ENCODE measurements around the gene TAF1D.

TAF1D gene

DNA sequence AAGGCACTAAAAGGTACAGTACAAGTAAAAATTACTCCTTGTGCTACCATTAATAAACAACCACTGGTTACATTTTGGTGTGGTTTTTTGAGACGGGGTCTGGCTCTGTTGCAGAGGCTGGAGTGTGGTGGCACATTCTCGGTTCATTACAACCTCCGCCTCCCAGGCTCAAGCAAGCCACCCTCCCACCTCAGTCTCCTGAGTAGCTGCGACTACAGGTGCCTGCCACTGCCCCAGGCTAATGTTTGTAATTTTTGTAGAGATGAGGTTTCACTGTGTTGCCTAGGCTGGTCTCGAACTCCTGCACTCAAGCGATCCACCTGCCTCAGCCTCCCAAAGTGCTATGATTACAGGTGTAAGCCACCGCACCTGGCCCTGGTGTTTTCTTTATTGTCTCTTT is 20.8 kb downstream of the TAF1D start:
- no peak for DNase-seq (ENCODE audit: low read depth)

DNA sequence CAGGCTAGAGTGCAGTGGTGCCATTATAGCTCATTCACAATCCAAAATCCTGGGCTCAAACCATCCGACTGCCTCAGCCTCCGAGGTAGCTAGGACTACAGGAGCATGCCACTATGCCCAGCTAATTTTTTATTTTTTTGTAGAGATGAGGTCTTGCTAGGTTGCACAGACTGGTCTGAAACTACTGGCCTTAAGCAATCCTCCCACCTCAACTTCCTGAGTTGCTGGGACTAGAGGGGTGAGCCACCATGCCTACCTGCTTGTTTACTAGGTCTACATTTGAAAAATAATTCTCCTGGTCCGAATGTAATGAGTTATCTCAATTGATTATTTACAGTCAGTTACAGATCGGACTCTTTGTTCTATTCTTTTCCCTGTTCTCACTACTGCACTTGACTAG is 22.0 kb downstream of the TAF1D start:
- DNase-seq (ENCODE audit: low read depth): no peak

DNA sequence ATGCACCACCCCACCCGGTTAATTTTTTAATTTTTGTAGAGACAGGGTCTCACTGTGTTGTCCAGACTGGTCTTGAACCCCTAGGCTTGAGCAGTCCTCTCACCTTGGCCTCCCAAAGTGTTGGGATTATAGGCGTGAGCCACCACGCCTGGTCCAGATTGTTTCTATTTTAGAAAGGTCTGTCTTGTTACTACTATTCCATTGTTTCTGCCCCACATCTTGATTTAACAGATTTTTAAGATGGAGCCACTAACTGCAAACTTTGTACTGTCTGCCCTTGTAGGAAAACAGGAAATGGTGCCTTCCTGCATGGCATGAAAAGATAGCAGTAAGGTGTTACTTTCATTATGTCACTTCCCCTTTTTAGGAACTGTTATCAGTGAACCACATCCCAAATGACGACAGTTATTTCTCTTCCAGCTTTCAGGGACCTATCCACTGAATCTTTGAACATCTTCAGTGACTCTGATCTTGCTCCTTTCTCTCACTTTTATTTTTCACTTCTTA is 23.2 kb downstream of the TAF1D start:
- DNase-seq (ENCODE audit: low read depth): no peak

DNA sequence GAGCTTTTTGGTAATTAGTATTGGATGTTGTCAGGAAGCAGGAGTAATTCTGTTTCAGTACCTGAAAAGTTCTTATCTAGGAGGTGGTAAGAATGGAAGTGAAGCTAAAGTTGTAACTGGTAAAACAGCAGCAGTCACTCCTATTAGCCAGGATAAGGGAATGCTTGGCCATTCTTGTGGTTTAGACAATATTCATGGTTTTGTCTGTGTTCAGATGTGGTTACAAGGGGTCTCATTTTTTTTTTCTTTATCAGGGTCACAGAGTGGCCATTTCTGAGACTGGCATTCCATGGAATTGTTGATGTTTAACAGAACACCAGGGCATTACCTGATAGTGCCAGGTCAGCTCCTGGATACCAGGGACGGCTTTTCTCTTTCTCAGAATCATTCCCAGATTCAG is 23.8 kb downstream of the TAF1D start:
- DNase-seq (ENCODE audit: low read depth): no peak

DNA sequence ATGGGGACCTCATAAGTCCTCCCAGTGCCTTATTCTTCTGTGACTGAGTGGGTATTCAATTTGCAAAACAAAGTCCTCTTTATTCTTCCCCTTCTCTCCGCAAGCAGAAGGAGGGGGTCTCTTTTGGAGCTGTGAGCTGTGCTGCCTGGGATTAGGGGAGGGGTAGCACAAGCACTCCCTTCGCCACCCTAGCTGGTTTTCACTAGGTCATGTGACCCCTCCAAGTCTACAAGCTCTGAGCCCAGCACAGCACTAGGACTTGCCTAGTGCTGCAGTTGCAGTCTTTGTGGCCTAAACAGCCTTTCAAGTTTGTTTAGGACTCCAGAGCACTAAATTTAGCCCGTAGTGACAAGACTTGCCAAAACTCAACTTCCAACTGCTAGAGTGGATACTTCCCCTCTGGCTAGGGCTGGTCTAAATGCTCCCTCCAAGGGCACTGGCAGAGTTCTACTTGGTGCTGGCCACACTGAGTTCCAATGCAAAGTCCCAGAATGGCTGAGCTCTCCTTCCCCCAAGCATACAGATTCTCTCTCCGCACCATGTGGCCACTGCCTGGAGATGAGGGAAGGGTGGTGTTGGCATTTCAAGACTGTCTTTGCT is 25.4 kb downstream of the TAF1D start:
- DNase-seq (ENCODE audit: low read depth): no peak

DNA sequence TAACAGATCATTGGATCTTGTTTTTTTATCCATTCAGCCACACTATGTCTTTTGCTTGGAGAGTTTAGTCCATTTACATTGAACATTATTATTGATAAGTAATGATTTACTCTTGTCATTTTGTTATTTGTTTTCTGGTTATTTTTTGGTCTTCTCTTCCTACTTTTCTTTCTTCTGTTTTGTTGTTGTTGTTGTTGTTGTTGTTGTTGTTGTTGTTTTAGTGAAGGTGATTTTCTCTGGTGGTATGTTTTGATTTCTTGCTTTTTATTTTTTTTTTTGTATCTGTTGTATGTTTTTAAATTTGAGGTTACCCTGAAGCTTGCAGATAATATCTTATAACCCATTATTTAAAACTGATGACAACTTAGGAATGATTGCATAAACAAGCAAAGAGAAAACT is 28.6 kb downstream of the TAF1D start:
- DNase-seq (ENCODE audit: low read depth): no peak

DNA sequence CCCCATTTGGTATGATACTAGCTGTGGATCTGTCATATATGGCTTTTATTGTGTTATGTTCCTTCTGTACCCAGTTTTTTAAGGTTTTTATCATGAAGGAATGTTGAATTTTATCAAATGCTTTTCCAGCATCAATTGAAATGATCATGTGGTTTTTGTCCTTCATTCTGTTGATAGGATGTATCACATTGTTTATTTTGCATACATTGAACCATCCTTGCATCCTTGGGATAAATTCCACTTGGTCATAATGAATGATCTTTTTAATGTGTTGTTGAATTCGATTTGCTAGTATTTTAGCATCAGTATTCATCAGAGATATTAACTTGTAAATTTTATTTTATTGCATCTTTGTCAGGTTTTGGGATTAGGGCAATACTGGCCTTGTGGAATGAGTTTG is 31.1 kb downstream of the TAF1D start:
- DNase-seq (ENCODE audit: low read depth): no peak

DNA sequence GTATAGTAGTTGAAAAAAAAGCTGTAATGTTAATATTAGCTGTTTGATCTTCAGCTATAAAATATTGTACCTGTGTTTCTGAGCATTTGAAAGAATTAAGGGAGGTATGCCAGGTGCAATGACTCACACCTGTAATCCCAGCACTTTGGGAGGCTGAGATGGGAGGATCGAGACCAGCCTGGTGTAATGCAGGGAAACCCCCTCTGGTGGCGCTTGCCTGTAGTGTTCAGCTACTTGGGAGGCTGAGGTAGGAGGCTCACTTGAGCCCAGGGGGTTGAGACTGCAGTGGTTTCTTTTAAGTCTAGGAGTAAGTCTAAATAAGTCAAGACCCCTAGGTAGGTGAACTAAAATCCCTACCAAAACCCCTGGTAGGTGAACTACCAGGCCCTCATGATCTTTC is 37.1 kb downstream of the TAF1D start:
- no peak for DNase-seq (ENCODE audit: low read depth)

DNA sequence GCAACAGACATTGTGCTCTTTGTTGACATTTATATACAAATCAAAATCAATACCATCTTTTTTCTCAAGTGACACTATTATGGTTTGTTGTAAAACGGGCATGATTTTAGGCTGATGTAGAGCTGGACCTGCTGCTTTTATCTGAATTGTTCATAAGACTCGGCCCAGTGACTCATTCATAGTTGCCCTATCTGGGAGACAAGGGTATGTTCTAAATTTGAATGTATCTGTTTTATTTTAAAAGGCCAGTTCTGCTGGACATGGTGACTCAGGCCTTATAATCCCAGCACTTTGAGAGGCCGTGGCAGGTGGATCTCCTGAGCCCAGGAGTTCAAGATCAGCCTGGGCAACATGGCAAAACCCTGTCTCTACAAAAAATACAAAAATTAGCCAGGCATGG is 40.5 kb downstream of the TAF1D start:
- no peak for DNase-seq (ENCODE audit: low read depth)

DNA sequence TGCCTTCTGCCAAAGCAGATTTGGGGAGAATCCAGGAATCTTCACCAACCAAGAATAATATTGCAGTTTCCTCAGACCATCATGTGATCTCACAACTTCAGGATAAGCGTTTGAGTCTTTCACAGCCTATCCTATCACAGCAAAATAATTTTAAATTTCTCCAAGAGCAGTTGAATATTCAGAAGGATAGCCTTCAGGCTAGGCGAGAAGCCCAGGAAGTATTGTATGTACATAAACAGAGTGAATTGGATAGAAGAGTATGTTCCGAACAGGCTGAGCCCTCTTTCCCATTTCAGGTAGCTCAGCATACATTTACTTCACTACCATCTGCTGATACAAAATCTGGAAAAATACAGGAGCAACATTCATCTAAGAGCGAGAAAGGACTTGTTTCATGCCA is 43.7 kb downstream of the TAF1D start:
- DNase-seq (ENCODE audit: low read depth): no peak

DNA sequence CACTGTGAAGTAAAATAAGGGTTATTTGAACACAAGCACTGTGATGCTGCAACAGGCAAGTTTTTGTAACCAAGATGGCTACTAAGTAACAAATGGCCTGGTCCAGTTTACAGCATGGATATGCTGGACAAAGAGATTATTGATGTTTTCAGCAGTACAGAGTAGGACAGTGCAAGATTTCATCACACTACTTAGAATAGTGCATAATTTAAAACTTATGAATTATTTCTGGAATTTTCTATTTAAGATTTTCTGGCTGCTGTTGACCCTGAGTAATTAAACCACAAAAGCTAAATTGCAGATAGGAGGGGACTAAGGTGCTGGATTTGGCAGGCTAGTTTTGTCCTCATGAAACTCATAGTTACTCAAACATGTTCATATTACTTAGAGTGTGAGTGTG is 46.7 kb downstream of the TAF1D start:
- no peak for DNase-seq (ENCODE audit: low read depth)

DNA sequence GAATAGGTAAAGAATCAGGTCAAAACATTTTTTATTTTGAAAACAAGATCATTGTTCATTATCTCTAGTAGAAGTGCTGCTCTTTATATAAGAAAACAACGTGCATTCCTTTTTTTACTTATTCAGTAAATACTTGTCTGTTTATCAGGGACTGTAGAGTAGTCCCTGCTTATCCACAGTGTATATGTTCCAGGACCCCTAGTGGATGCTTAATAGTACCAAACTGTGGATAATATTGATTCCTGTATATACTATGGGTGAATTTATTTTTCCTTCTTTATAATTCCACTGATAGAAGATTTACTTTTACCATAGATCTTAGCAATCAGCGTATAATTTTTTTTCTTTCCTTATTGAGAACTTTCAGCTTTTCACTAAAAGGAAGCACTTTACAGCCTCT is 47.2 kb downstream of the TAF1D start:
- no peak for DNase-seq (ENCODE audit: low read depth)

DNA sequence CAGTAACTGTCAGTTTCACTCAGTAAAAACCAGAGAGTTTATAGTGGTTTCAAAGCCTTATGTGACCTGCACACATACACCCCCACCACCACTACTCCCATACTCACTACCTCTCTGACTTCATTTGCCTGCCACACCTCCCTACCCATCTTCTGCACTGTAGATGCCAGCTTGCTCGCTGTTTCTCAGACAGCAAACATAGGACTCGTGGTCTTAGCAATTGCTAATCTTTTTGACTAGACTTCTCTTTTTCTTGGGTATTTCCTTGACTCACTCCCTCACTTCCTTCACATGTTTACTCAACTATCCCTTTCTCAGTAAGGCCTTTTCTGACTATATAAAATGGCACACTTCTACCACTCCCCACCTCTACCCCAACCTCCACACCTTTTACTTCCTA is 52.1 kb downstream of the TAF1D start:
- DNase-seq (ENCODE audit: low read depth): no peak

DNA sequence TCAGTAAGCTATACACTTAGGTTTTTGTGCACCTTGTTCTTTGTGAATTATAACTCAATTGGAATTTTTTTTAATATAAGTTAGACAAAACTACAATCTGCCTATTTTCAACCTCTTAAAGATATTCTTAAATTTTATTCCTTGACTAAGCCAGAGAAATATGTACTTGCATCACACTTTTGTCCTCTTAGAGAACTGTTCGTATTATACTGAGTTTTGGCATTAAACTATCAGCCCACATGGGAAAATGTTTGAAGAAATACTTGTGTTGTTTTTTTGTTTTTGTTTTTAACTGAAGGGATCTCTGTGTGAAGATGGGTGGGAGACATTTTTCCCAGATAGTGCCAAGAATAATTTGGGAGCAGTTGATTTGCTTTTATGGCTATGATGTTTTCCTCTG is 54.5 kb downstream of the TAF1D start:
- no peak for DNase-seq (ENCODE audit: low read depth)

DNA sequence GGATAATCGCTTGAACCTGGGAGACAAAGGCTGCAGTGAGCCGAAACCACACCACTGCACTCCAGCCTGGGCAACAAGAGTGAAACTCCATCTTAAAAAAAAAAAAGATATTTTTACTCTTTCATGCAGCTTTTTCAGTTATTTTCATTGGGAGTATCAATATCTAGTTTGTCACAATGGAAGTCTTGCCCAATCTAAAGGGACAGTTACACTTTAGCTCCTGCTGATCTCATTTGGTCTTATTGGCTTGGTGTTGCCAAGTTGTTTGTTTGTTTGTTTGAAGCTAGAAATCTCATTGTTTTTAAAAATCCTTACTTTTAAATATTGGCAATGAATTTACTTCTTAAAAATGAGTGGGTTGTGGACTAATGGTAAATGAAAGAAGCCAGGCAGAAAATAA is 55.1 kb downstream of the TAF1D start:
- DNase-seq (ENCODE audit: low read depth): no peak

Data from HS-27A (cell line).